Right lung (tissue), 5 donors: ENCODE measurements around the gene C10orf120. TPM values are rescaled to one million over a fixed set of nuclear protein-coding genes. Genes with fewer than 3 reads are reported as not detected.

Source experiments
- DNase-seq, 2 donors: peaks; one replicate each; pipeline ENCODE4 v3.0.0-alpha.2; 2013
- polyA plus RNA-seq, 5 donors: library from polyadenylated mRNA; unstranded; fragments of 120-200 nt; gene quantifications; one replicate each; pipeline versions ENCODE4 v1.2.1 to v1.2.3, GENCODE V29; 2013; ENCODE audit warnings: inconsistent platforms in 1 of 5, low replicate concordance in 1 of 5; ENCODE audit not compliant: insufficient read length in 5 of 5, insufficient read depth in 1 of 5

C10orf120 gene
- polyA plus RNA-seq, 5 donors: not detected

GRCh38 chr10:122660696-122661095, 39.0 kb downstream of the C10orf120 start:
- DNase-seq: no peak

- DNase-seq: no peak
Observed at GRCh38 chr10:122659651-122660050, 40.0 kb downstream of the C10orf120 start.

GRCh38 chr10:122659126-122659525, 40.5 kb downstream of the C10orf120 start:
- DNase-seq: no peak

- DNase-seq: no peak
Observed at GRCh38 chr10:122658356-122659049, 41.1 kb downstream of the C10orf120 start.

GRCh38 chr10:122657729-122658128, 41.9 kb downstream of the C10orf120 start:
- no peak for DNase-seq

GRCh38 chr10:122657255-122657654, 42.4 kb downstream of the C10orf120 start:
- DNase-seq: no peak

GRCh38 chr10:122656741-122657140, 42.9 kb downstream of the C10orf120 start:
- DNase-seq: no peak

GRCh38 chr10:122656308-122656705, 43.3 kb downstream of the C10orf120 start:
- no peak for DNase-seq

- DNase-seq: no peak
Observed at GRCh38 chr10:122655524-122656307, 43.9 kb downstream of the C10orf120 start.

GRCh38 chr10:122650331-122650730, 49.3 kb downstream of the C10orf120 start:
- DNase-seq: no peak

GRCh38 chr10:122649903-122650302, 49.7 kb downstream of the C10orf120 start:
- DNase-seq: no peak

GRCh38 chr10:122648599-122649428, 50.8 kb downstream of the C10orf120 start:
- DNase-seq: no peak

Other genes starting within 250 kb of the C10orf120 start
- not detected for gene ARMS2, start 245.2 kb downstream of the C10orf120 start, polyA plus RNA-seq
- gene HTRA1, start 238.3 kb downstream of the C10orf120 start, polyA plus RNA-seq: 10 to 100 TPM; 55.1 to 87.0 (median 69.1) TPM
- 1 to 10 TPM in 3 of 5 donors, under 1 TPM in 2; 0.18 to 1.6 (median 1.0) TPM for gene DMBT1, start 139.1 kb downstream of the C10orf120 start, polyA plus RNA-seq
- gene CUZD1, start 146.0 kb upstream of the C10orf120 start, polyA plus RNA-seq: 1 to 10 TPM; 1.4 to 2.5 (median 2.2) TPM
- gene FAM24B, start 179.7 kb upstream of the C10orf120 start, polyA plus RNA-seq: 1 to 10 TPM; 4.9 to 9.0 (median 7.7) TPM
- not detected for gene FAM24A, start 210.8 kb upstream of the C10orf120 start, polyA plus RNA-seq